PC-3 (cell line): ENCODE data around the gene RERE. TPM values are rescaled to one million over a fixed set of nuclear protein-coding genes. Genes with fewer than 3 reads are reported as not detected.

Experiments
- ATAC-seq: fragments of 200-7000 bp; cut with Tn5 transposase; 2 replicates; pipeline ENCODE4 v1.9.1; 2020; ENCODE audit warnings: mild to moderate bottlenecking, moderate library complexity
- BruUV-seq: library from RNA; stranded (reverse); fragments of 400-500 nt; replicated peaks from 2 replicates; lab custom pipeline; 2021; lab: Mats Ljungman, UMichigan
- CTCF ChIA-PET: fragments of 300-600 bp; sonication (Branson Sonifier 250); formaldehyde crosslinking; loops from one replicate; lab custom pipeline; 2022; ENCODE audit warnings: antibody characterized with exemption; lab: Charles Lee
- POLR2A ChIA-PET: fragments of 300-600 bp; sonication (Branson Sonifier 250); formaldehyde crosslinking; loops from one replicate; lab custom pipeline; 2022; ENCODE audit warnings: antibody characterized with exemption; ENCODE audit not compliant: unreplicated experiment; lab: Charles Lee
- DNase-seq: peaks from one replicate; pipeline ENCODE4 v3.0.0-alpha.2; 2015
- H2AFZ ChIP-seq: fragments of 300-600 bp; sonication (generic); 2 replicates; pipeline ENCODE4 v1.6.0; 2016; ENCODE audit warnings: antibody characterized with exemption, low read length
- H3F3A ChIP-seq: fragments of 300-600 bp; sonication (generic); one replicate; pipeline ENCODE4 v1.6.0; 2017; ENCODE audit warnings: antibody characterized with exemption, low read length, control low read depth, mild to moderate bottlenecking; ENCODE audit not compliant: unreplicated experiment
- H3K27ac ChIP-seq: fragments of 300-600 bp; sonication (generic); 2 replicates; pipeline ENCODE4 v1.5.1; 2016; ENCODE audit warnings: mild to moderate bottlenecking, low read length
- H3K27me3 ChIP-seq: fragments of 300-600 bp; sonication (generic); 2 replicates; pipeline ENCODE4 v1.6.1; 2016; ENCODE audit warnings: low read length, mixed read lengths
- H3K36me3 ChIP-seq: fragments of 300-600 bp; sonication (generic); 2 replicates; pipeline ENCODE4 v1.6.1; 2016; ENCODE audit warnings: low read depth, mixed run types, low read length, mixed read lengths
- H3K4me1 ChIP-seq: fragments of 300-600 bp; sonication (generic); 2 replicates; pipeline ENCODE4 v1.5.1; 2016; ENCODE audit warnings: low read length; ENCODE audit not compliant: insufficient read depth
- H3K4me2 ChIP-seq: fragments of 300-600 bp; sonication (generic); 2 replicates; pipeline ENCODE4 v1.6.0; 2016; ENCODE audit warnings: low read length
- H3K4me3 ChIP-seq: fragments of 300-600 bp; sonication (generic); 2 replicates; pipeline ENCODE4 v1.5.1; 2016; ENCODE audit warnings: mild to moderate bottlenecking, low read length, mixed read lengths
- H3K79me2 ChIP-seq: fragments of 300-600 bp; sonication (generic); 2 replicates; pipeline ENCODE4 v1.6.1; 2017; ENCODE audit warnings: low read length, mixed read lengths
- H3K9ac ChIP-seq: fragments of 300-600 bp; sonication (generic); 2 replicates; pipeline ENCODE4 v1.6.0; 2016; ENCODE audit warnings: mild to moderate bottlenecking, low read length
- H3K9me2 ChIP-seq: fragments of 300-600 bp; sonication (generic); replicated peaks from 2 replicates; pipeline ENCODE4 v1.6.1; 2016; ENCODE audit warnings: mixed run types, low read length, mixed read lengths
- H3K9me3 ChIP-seq: fragments of 300-600 bp; sonication (generic); 2 replicates; pipeline ENCODE4 v1.6.1; 2016; ENCODE audit warnings: low read length, mixed read lengths
- H4K20me1 ChIP-seq: fragments of 300-600 bp; sonication (generic); 2 replicates; pipeline ENCODE4 v1.6.1; 2016; ENCODE audit warnings: low read length, mixed read lengths
- EZH2 ChIP-seq: fragments of 300-600 bp; sonication (generic); IDR thresholded peaks from one replicate; pipeline ENCODE4 v1.6.1; 2017; ENCODE audit warnings: antibody characterized with exemption, mild to moderate bottlenecking, low read length; ENCODE audit not compliant: unreplicated experiment
- EZH2phosphoT487 ChIP-seq: fragments of 300-600 bp; sonication (generic); IDR thresholded peaks from 2 replicates; pipeline ENCODE4 v1.6.1; 2018; ENCODE audit warnings: mild to moderate bottlenecking, antibody characterized with exemption, low read length, borderline replicate concordance
- intact Hi-C: fragments of 100-400 bp; cut with micrococcal nuclease; formaldehyde crosslinking; loops from 2 replicates; pipeline ENCODE4 v1.9.0; 2023
- total RNA-seq: library from RNA; depleted of rRNA; stranded (reverse); fragments of >200 nt; gene quantifications from 2 replicates; pipeline ENCODE4 v1.2.3, GENCODE V29; 2014
- TF ChIP-seq, protein P1 (sequence below): fragments of 300-600 bp; sonication (generic); conservative IDR thresholded peaks from 2 replicates; pipeline ENCODE4 v1.5.1; 2017; ENCODE audit warnings: antibody characterized with exemption, low read depth, mild to moderate bottlenecking, low read length

Gene RERE
- total RNA-seq, 1 experiment from 2014 or later: 24.2 TPM

DNA sequence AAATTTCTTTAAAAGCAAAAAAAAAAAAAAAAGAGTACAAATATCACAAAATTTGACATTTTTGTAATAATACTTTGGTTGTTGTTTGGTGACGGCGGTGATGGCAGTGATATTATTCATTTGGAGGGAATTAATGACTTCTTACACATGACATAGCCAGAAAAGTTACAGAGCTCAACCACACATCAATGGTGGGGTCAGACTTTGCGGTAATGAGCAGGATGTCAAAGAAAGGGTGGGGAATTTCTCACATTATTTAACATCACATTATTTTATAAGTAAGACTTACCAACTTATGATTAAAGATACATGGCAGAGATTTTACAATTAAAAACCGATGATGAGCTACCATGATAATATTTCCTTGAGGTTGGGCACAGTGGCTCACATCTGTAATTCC, 248.2 kb downstream of the RERE start:
- DNase-seq: no peak
- intact Hi-C loops: no loop called here
- Histone ChIP-seq H4K20me1 (no peaks in the 10 kb centered on the region), H3K27ac (no peak overlapping the region), H2AFZ (no peak overlapping the region), H3K9ac (no peak overlapping the region), H3K9me2 (no peaks in the 10 kb centered on the region), H3K4me2 (no peak overlapping the region), H3F3A (no peaks in the 10 kb centered on the region), H3K4me1 (peaks cover 14% of the 10 kb centered on the region), H3K9me3 (no peaks in the 10 kb centered on the region), H3K4me3 (no peak overlapping the region), H3K79me2 (peaks cover 8% of the 10 kb centered on the region; the same call in 1 of the 2 replicates), H3K36me3 (no peaks in the 10 kb centered on the region), H3K27me3 (no peaks in the 10 kb centered on the region)
- CTCF ChIA-PET: interaction anchor here (0.7 kb wide), 1 partner anchor 8 kb away, joined by 3 read pairs; no protein-coding TSS in a partner anchor
- POLR2A ChIA-PET: interaction anchor here (0.6 kb wide), 2 partner anchors 39 to 210 kb away, joined by 3 to 4 read pairs; no protein-coding TSS in a partner anchor
- TF ChIP-seq EZH2: no peak
- BruUV-seq: no TSS peak
- no peak for ATAC-seq

DNA sequence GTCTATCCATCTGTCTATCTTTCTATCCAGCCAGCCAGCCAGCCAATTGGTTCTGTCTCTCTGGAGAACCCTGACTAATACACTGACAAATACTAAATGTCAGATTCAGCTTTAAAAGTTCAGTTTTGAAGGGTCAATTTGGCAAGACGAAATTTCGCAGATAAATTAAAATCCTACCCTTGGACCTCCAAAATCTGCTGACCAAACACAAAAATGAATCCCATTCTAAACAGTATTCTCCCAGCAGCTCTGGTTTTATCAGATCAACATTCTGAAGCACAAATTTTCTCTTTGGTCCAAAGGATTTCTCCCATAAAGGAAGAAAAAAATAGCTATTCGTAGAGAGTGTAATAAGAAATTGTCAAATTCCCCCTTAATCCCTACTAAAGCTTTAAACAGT, 248.6 kb downstream of the RERE start:
- Histone ChIP-seq H3K4me2 (no peak overlapping the region), H3K9ac (no peak overlapping the region), H3K36me3 (no peaks in the 10 kb centered on the region), H2AFZ (no peak overlapping the region), H3K27me3 (no peaks in the 10 kb centered on the region), H3K9me3 (no peaks in the 10 kb centered on the region), H4K20me1 (no peaks in the 10 kb centered on the region), H3F3A (no peaks in the 10 kb centered on the region), H3K4me1 (peaks cover 18% of the 10 kb centered on the region), H3K79me2 (peaks cover 8% of the 10 kb centered on the region; the same call in 1 of the 2 replicates), H3K27ac (no peak overlapping the region), H3K4me3 (no peak overlapping the region), H3K9me2 (no peaks in the 10 kb centered on the region)
- CTCF ChIA-PET: interaction anchor here (0.7 kb wide), 1 partner anchor 8 kb away, joined by 3 read pairs; no protein-coding TSS in a partner anchor
- intact Hi-C loops: no loop called here
- POLR2A ChIA-PET: interaction anchor here (0.6 kb wide), 1 partner anchor 210 kb away, joined by 3 read pairs; no protein-coding TSS in a partner anchor
- ATAC-seq: no peak
- TF ChIP-seq EZH2 (no peak), EZH2phosphoT487 (no peak)
- TF ChIP-seq, protein P1, sequence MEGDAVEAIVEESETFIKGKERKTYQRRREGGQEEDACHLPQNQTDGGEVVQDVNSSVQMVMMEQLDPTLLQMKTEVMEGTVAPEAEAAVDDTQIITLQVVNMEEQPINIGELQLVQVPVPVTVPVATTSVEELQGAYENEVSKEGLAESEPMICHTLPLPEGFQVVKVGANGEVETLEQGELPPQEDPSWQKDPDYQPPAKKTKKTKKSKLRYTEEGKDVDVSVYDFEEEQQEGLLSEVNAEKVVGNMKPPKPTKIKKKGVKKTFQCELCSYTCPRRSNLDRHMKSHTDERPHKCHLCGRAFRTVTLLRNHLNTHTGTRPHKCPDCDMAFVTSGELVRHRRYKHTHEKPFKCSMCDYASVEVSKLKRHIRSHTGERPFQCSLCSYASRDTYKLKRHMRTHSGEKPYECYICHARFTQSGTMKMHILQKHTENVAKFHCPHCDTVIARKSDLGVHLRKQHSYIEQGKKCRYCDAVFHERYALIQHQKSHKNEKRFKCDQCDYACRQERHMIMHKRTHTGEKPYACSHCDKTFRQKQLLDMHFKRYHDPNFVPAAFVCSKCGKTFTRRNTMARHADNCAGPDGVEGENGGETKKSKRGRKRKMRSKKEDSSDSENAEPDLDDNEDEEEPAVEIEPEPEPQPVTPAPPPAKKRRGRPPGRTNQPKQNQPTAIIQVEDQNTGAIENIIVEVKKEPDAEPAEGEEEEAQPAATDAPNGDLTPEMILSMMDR: no peak
- DNase-seq: no peak
- BruUV-seq: no TSS peak

DNA sequence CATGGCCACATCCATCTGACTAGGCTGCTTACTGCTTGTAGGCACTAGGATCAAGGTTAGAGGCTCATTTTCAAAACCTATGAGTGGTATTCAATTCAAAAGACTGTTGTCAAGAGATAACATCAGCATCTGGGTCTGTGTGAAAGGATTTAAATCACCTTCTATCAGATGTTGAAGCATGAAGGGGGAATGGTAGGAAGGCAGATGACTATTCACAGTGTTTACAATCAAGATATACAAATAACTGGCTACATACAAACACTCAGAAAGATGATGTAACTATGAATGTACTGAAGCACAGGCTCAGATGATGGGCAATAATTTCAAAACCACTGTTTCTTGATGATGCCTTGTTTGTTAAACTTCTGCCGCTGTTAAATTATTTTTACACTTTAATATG, 250.3 kb downstream of the RERE start:
- Histone ChIP-seq H3K9ac (no peak overlapping the region), H3K79me2 (peaks cover 8% of the 10 kb centered on the region; the same call in 1 of the 2 replicates), H3F3A (no peaks in the 10 kb centered on the region), H4K20me1 (no peaks in the 10 kb centered on the region), H3K36me3 (no peaks in the 10 kb centered on the region), H3K27ac (no peak overlapping the region), H3K9me2 (no peaks in the 10 kb centered on the region), H3K4me2 (no peak overlapping the region), H3K9me3 (no peaks in the 10 kb centered on the region), H3K4me1 (peaks cover 25% of the 10 kb centered on the region), H3K4me3 (no peak overlapping the region), H3K27me3 (no peaks in the 10 kb centered on the region), H2AFZ (no peak overlapping the region)
- POLR2A ChIA-PET: no interaction called here
- ATAC-seq: peak; percentile 52
- CTCF ChIA-PET: no interaction called here
- DNase-seq: peak; percentile 23
- BruUV-seq: no TSS peak
- intact Hi-C loops: no loop called here
- TF ChIP-seq, protein P1: no peak
- no peak for TF ChIP-seq EZH2phosphoT487
- no peak for TF ChIP-seq EZH2
